M059J (cell line): ENCODE measurements around the gene ARMC9. TPM values are rescaled to one million over a fixed set of nuclear protein-coding genes. Genes with fewer than 3 reads are reported as not detected.
"Not testable (repeated sequence)": the region's sequence is repeated elsewhere in the genome, so short reads cannot be mapped to it uniquely, and the experiment has no call there.

Experiments
- DNase-seq: peaks from one replicate; pipeline ENCODE4 v3.0.0-alpha.2; 2012; ENCODE audit warnings: low read depth
- total RNA-seq: library from RNA; depleted of rRNA; stranded (reverse); fragments of >200 nt; shearing (Covaris generic); gene quantifications from 2 replicates; pipeline ENCODE4 v1.2.3, GENCODE V29; 2014

Gene ARMC9
- total RNA-seq, 1 experiment from 2014 or later, result 68.2 TPM

- no peak for DNase-seq
These were observed 162.5 kb downstream of the ARMC9 start for GRCh38 chr2:231360881-231361371.

- no peak for DNase-seq
These were observed 163.5 kb downstream of the ARMC9 start for GRCh38 chr2:231361701-231362554.

- DNase-seq, result no peak
These were observed 164.2 kb downstream of the ARMC9 start for GRCh38 chr2:231362555-231363184.

- DNase-seq, result no peak
These were observed 165.6 kb downstream of the ARMC9 start for GRCh38 chr2:231364061-231364460.

GRCh38 chr2:231364961-231365810, 166.8 kb downstream of the ARMC9 start:
- DNase-seq, result peak; percentile 91

GRCh38 chr2:231367178-231367577, 168.7 kb downstream of the ARMC9 start:
- DNase-seq, result no peak

- DNase-seq, result no peak
These were observed 171.4 kb downstream of the ARMC9 start for GRCh38 chr2:231369580-231370428.

GRCh38 chr2:231370429-231370748, 172.0 kb downstream of the ARMC9 start:
- no peak for DNase-seq

GRCh38 chr2:231370749-231371429, 172.5 kb downstream of the ARMC9 start:
- no peak for DNase-seq

GRCh38 chr2:231371430-231372054, 173.1 kb downstream of the ARMC9 start:
- DNase-seq, result no peak

GRCh38 chr2:231372326-231372725, 173.9 kb downstream of the ARMC9 start:
- DNase-seq, result no peak

- DNase-seq, result no peak
These were observed 174.8 kb downstream of the ARMC9 start for GRCh38 chr2:231373184-231373583.

- DNase-seq, result no peak
These were observed 175.4 kb downstream of the ARMC9 start for GRCh38 chr2:231373786-231374349.

- no peak for DNase-seq
These were observed 176.3 kb downstream of the ARMC9 start for GRCh38 chr2:231374771-231375170.

- not testable (repeated sequence) for DNase-seq
These were observed 177.7 kb downstream of the ARMC9 start for GRCh38 chr2:231375994-231376615.

GRCh38 chr2:231376857-231377256, 178.4 kb downstream of the ARMC9 start:
- no peak for DNase-seq

- DNase-seq, result peak; percentile 26
These were observed 179.7 kb downstream of the ARMC9 start for GRCh38 chr2:231378026-231378722.
